Activated CD8-positive, alpha-beta memory T cell treated with anti-CD3 and anti-CD28 coated beads for 24 hours (primary cell): ENCODE results near the gene GSE1.

Source experiments
- DNase-seq: peaks from one replicate; pipeline ENCODE4 v3.0.0-alpha.2; 2020

Gene GSE1

GRCh38 chr16:85637061-85637807 lies 24.1 kb downstream of the GSE1 start:
- DNase-seq = no peak

GRCh38 chr16:85637808-85638647 lies 24.9 kb downstream of the GSE1 start:
- no peak for DNase-seq

- DNase-seq = no peak
Observed at GRCh38 chr16:85638695-85639409, 25.7 kb downstream of the GSE1 start.

- DNase-seq = no peak
Observed at GRCh38 chr16:85639529-85640253, 26.6 kb downstream of the GSE1 start.

GRCh38 chr16:85640254-85640558 lies 27.1 kb downstream of the GSE1 start:
- no peak for DNase-seq

- DNase-seq = no peak
Observed at GRCh38 chr16:85640585-85640984, 27.5 kb downstream of the GSE1 start.

- no peak for DNase-seq
Observed at GRCh38 chr16:85641305-85641704, 28.2 kb downstream of the GSE1 start.

- DNase-seq = no peak
Observed at GRCh38 chr16:85641776-85642176, 28.7 kb downstream of the GSE1 start.

GRCh38 chr16:85642762-85643358 lies 29.7 kb downstream of the GSE1 start:
- no peak for DNase-seq

GRCh38 chr16:85643631-85644030 lies 30.5 kb downstream of the GSE1 start:
- no peak for DNase-seq

GRCh38 chr16:85644093-85644712 lies 31.1 kb downstream of the GSE1 start:
- no peak for DNase-seq

GRCh38 chr16:85645021-85645589 lies 32.0 kb downstream of the GSE1 start:
- DNase-seq = no peak

- DNase-seq = no peak
Observed at GRCh38 chr16:85646358-85646907, 33.3 kb downstream of the GSE1 start.

- DNase-seq = no peak
Observed at GRCh38 chr16:85646976-85647375, 33.9 kb downstream of the GSE1 start.

- no peak for DNase-seq
Observed at GRCh38 chr16:85648070-85648714, 35.1 kb downstream of the GSE1 start.

- DNase-seq = no peak
Observed at GRCh38 chr16:85648805-85649204, 35.7 kb downstream of the GSE1 start.

GRCh38 chr16:85649411-85650134 lies 36.5 kb downstream of the GSE1 start:
- no peak for DNase-seq

- no peak for DNase-seq
Observed at GRCh38 chr16:85650135-85650843, 37.2 kb downstream of the GSE1 start.

GRCh38 chr16:85650844-85651628 lies 37.9 kb downstream of the GSE1 start:
- DNase-seq = no peak
